ENCODE measurements around the gene KDM7A.
"Not testable (repeated sequence)": the region's sequence is repeated elsewhere in the genome, so short reads cannot be mapped to it uniquely, and the experiment has no call there.

KDM7A gene

GRCh38 chr7:140192176-140192575, 15.4 kb upstream of the KDM7A start:
- Mint-ChIP-seq H3K4me1 (ENCODE audit: low read depth) (peaks cover 31% of the 10 kb centered on the region), H3K27ac (no peak overlapping the region), H3K36me3 (ENCODE audit: low read depth) (peaks cover 8% of the 10 kb centered on the region), H3K4me3 (no peak overlapping the region), H3K27me3 (ENCODE audit: low read depth) (peaks cover 17% of the 10 kb centered on the region), H3K9me3 (peaks cover 17% of the 10 kb centered on the region)

GRCh38 chr7:140190588-140190987, 13.8 kb upstream of the KDM7A start:
- H3K4me3 Mint-ChIP-seq, result no peak overlapping the region
- peaks cover 20% of the 10 kb centered on the region for H3K4me1 Mint-ChIP-seq (ENCODE audit: low read depth)
- no peaks in the 10 kb centered on the region for H3K36me3 Mint-ChIP-seq (ENCODE audit: low read depth)
- H3K27me3 Mint-ChIP-seq (ENCODE audit: low read depth), result peaks cover 21% of the 10 kb centered on the region
- H3K27ac Mint-ChIP-seq, result no peak overlapping the region
- H3K9me3 Mint-ChIP-seq, result peaks cover 2% of the 10 kb centered on the region

DNA sequence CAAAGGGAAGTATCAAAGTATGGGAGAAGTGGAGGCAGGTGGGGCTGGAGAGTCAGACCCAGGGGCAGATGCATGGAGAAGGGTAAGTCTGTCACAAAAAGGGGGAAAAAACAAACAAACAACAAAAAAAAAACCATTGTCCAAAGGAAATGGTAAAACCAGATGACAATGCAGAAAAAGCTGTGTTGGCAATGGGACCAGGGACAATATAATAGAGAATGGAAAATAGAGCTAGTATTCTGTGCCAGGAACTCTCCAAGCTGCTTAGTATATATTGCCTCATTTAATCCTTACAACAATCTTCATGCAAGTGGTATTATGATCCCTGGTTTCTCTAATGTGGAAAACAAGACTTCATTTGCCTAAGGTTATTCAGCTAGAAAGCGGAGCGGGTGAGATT, 13.1 kb upstream of the KDM7A start:
- Mint-ChIP-seq H3K4me3 (no peak overlapping the region), H3K4me1 (ENCODE audit: low read depth) (peaks cover 17% of the 10 kb centered on the region), H3K27ac (no peak overlapping the region), H3K36me3 (ENCODE audit: low read depth) (no peaks in the 10 kb centered on the region), H3K27me3 (ENCODE audit: low read depth) (peaks cover 24% of the 10 kb centered on the region), H3K9me3 (no peaks in the 10 kb centered on the region)

- Mint-ChIP-seq H3K9me3 (peaks cover 7% of the 10 kb centered on the region), H3K27ac (no peak overlapping the region), H3K27me3 (ENCODE audit: low read depth) (peaks cover 46% of the 10 kb centered on the region), H3K4me1 (ENCODE audit: low read depth) (peaks cover 9% of the 10 kb centered on the region), H3K36me3 (ENCODE audit: low read depth) (peaks cover 7% of the 10 kb centered on the region), H3K4me3 (no peak overlapping the region)
These were observed 6.1 kb upstream of the KDM7A start for GRCh38 chr7:140182917-140183316.

DNA sequence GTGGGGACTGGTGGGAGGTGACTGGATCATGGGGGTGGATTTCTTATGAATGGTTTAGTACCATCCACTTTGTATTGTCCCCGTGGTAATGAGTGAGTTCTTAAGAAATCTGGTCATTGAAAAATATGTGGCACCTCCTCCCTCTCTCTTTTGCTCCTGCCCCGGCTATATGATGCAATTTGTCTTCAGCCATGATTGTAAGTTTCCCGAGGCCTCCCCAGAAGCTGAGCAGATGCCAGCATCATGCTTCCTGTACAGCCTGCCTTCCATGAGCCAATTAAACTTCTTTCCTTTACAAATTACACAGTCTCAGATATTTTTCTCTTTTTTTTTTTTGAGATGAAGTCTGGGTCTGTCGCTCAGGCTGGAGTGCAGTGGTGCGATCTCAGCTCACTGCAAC, 2.6 kb upstream of the KDM7A start:
- Mint-ChIP-seq H3K36me3 (ENCODE audit: low read depth) (peaks cover 14% of the 10 kb centered on the region), H3K9me3 (peaks cover 7% of the 10 kb centered on the region), H3K27me3 (ENCODE audit: low read depth) (peaks cover 39% of the 10 kb centered on the region), H3K4me1 (ENCODE audit: low read depth) (peaks cover 21% of the 10 kb centered on the region), H3K4me3 (no peak overlapping the region), H3K27ac (no peak overlapping the region)

DNA sequence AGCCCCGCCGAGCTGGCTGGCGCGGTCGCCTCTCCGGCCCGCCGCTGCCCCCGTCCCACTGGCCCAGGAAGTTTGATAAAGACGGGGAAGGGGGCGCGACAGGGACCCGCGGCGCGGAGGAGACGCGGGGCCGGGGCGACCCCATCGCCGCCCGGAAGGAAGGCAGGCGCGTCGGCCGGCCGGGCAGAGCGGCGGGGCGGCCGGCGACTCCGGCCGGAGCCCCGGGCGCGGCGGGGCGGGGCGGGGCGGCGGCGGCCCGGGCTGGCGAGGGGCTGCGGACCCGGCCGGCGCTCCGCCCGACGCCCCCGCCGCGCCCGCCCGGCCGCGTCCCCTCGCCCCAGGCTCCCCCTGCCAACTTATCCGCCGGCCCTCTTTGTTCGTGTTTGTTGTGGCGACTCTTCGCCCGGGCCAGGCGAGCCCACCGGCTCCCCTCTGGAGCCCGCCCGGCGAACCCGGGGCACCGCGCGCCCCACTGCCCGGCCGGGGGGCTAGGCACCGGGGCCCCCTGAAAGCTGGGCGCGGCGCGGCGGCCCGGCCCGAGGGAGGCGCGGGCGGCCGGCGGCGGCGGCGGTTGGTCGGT, 571 bp downstream of the KDM7A start:
- peak overlapping the region; percentile 67 for H3K27ac Mint-ChIP-seq
- peaks cover 34% of the 10 kb centered on the region for H3K4me1 Mint-ChIP-seq (ENCODE audit: low read depth)
- peaks cover 8% of the 10 kb centered on the region for H3K27me3 Mint-ChIP-seq (ENCODE audit: low read depth)
- peaks cover 19% of the 10 kb centered on the region for H3K36me3 Mint-ChIP-seq (ENCODE audit: low read depth)
- H3K9me3 Mint-ChIP-seq, result peaks cover 7% of the 10 kb centered on the region
- H3K4me3 Mint-ChIP-seq, result peak overlapping the region; percentile 75

- Mint-ChIP-seq H3K36me3 (ENCODE audit: low read depth) (peaks cover 19% of the 10 kb centered on the region), H3K4me1 (ENCODE audit: low read depth) (peaks cover 39% of the 10 kb centered on the region), H3K27me3 (ENCODE audit: low read depth) (peaks cover 8% of the 10 kb centered on the region), H3K27ac (peak overlapping the region; percentile 67), H3K4me3 (peak overlapping the region; percentile 75), H3K9me3 (peaks cover 7% of the 10 kb centered on the region)
These were observed 1.3 kb downstream of the KDM7A start for GRCh38 chr7:140175221-140176121.

GRCh38 chr7:140174217-140174616, 2.6 kb downstream of the KDM7A start:
- Mint-ChIP-seq H3K4me3 (peak overlapping the region; percentile 75), H3K27me3 (ENCODE audit: low read depth) (peaks cover 8% of the 10 kb centered on the region), H3K4me1 (ENCODE audit: low read depth) (peaks cover 44% of the 10 kb centered on the region)

GRCh38 chr7:140170375-140170774, 6.4 kb downstream of the KDM7A start:
- Mint-ChIP-seq H3K4me1 (ENCODE audit: low read depth) (peaks cover 53% of the 10 kb centered on the region), H3K27me3 (ENCODE audit: low read depth) (no peaks in the 10 kb centered on the region), H3K9me3 (no peaks in the 10 kb centered on the region), H3K27ac (no peak overlapping the region), H3K4me3 (no peak overlapping the region), H3K36me3 (ENCODE audit: low read depth) (peaks cover 8% of the 10 kb centered on the region)

More at GRCh38 chr7:140174217-140174616, 2.6 kb downstream of the KDM7A start:
- peaks cover 20% of the 10 kb centered on the region for H3K36me3 Mint-ChIP-seq (ENCODE audit: low read depth)
- peaks cover 4% of the 10 kb centered on the region for H3K9me3 Mint-ChIP-seq
- H3K27ac Mint-ChIP-seq, result no peak overlapping the region

DNA sequence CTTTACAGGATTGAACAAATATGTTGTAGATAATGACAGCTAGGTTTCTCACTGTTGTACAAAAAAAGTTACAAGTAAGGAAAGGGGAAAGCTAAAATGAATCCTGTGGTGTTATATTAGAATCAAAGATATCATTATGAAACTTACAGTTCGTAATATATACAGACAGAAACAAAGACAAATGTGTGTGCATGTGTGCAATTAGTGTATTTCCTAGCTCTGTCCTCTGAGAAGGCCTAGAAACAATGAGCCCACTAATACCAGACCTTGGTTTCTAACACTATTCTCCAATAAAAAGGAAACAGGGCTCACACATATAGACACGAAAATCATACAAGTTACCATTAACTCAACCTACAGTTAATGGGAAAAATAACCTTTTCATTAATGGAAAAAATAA, 8.0 kb downstream of the KDM7A start:
- Mint-ChIP-seq H3K27ac (no peak overlapping the region), H3K36me3 (ENCODE audit: low read depth) (peaks cover 8% of the 10 kb centered on the region), H3K4me3 (no peak overlapping the region)

DNA sequence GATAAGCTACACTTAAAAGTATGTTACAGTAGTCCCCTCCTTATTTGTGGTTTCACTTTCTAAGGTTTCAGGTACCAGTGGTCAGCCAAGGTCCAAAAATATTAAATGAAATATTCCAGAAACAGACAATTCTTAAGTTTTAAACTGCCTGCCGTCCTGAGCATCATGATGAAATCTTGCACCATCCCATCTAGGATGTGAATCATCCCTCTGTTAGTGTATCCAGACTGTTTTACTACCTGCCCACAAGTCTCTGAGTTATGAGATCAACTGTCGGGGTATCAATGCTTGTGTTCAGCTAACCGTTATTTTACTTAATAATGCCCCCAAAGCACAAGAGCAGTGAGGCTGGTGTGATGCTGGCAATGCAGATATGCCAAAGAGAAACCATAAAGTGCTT, 11.4 kb downstream of the KDM7A start:
- H3K27ac Mint-ChIP-seq, result peak overlapping the region; percentile 57
- no peaks in the 10 kb centered on the region for H3K9me3 Mint-ChIP-seq
- H3K4me3 Mint-ChIP-seq, result no peak overlapping the region
- H3K27me3 Mint-ChIP-seq (ENCODE audit: low read depth), result no peaks in the 10 kb centered on the region
- peaks cover 63% of the 10 kb centered on the region for H3K4me1 Mint-ChIP-seq (ENCODE audit: low read depth)
- H3K36me3 Mint-ChIP-seq (ENCODE audit: low read depth), result peaks cover 7% of the 10 kb centered on the region

More for the DNA sequence above, 8.0 kb downstream of the KDM7A start:
- peaks cover 61% of the 10 kb centered on the region for H3K4me1 Mint-ChIP-seq (ENCODE audit: low read depth)
- no peaks in the 10 kb centered on the region for H3K9me3 Mint-ChIP-seq
- no peaks in the 10 kb centered on the region for H3K27me3 Mint-ChIP-seq (ENCODE audit: low read depth)

GRCh38 chr7:140162081-140162480, 14.7 kb downstream of the KDM7A start:
- H3K9me3 Mint-ChIP-seq; H3K4me3 Mint-ChIP-seq; H3K27ac Mint-ChIP-seq; H3K27me3 Mint-ChIP-seq (ENCODE audit: low read depth): not testable (repeated sequence)
- peaks cover 15% of the 10 kb centered on the region for H3K36me3 Mint-ChIP-seq (ENCODE audit: low read depth)
- H3K4me1 Mint-ChIP-seq (ENCODE audit: low read depth), result peaks cover 62% of the 10 kb centered on the region

DNA sequence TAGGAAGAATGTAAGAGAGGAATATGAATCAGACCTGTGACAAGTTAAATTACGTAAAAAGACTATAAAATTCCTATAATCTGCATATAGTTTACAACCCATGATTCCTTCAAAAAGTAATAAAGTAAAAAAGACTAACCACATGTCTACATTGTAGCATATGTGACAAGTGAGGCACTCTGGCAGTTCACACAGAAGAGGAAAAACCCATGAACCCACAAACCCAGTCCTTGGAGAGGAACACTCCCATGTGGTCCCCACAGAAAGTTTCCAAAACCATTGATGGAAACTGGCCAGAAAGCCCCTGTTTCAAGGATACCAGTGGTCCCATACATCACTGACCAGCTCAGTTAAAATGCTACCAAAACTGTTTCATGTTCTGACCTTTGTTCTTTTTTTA, 15.7 kb downstream of the KDM7A start:
- H3K9me3 Mint-ChIP-seq, result no peaks in the 10 kb centered on the region
- H3K36me3 Mint-ChIP-seq (ENCODE audit: low read depth), result peaks cover 15% of the 10 kb centered on the region
- H3K4me3 Mint-ChIP-seq, result peak overlapping the region; percentile 3
- H3K27ac Mint-ChIP-seq, result peak overlapping the region; percentile 41
- H3K4me1 Mint-ChIP-seq (ENCODE audit: low read depth), result peaks cover 66% of the 10 kb centered on the region
- no peaks in the 10 kb centered on the region for H3K27me3 Mint-ChIP-seq (ENCODE audit: low read depth)

DNA sequence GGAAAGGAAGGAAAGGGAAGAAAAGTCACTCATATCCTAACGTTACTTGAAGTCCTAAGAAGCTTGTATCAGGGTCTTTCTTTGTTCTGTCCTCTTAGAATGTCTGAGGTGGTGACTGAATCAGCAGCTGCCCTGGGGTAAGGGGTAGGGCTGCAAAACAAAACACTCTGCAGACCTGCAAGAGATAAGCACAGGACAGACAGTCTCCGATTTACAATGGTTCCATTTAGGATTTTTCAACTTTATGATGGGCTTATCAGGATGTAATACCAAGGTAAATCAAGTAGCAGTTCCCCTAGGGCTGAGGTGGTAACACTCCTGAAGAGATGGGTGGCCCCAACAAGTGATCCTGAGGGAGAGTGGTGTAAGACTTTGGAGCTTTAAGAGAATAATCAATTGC, 16.5 kb downstream of the KDM7A start:
- H3K4me3 Mint-ChIP-seq, result peak overlapping the region; percentile 26
- H3K27ac Mint-ChIP-seq, result peak overlapping the region; percentile 41

DNA sequence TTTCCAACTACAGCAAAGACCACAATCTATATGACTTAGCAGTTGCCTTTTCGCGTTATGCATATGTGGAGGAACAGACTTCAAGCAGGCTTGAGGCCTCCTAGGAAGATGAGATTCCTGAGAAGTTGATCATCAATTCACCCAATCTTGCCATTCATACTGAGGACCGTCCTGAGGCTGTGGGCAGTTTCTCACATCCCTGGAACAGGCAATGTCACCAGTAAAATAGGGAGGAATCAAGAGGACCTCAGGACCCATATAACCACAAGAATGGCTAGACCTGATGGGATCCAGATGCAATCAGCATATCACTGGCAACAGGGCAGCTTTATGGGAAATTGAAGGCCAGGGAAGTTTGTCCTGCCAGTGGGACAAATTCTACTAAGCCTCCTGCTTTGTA, 17.3 kb downstream of the KDM7A start:
- Mint-ChIP-seq H3K27ac (no peak overlapping the region), H3K27me3 (ENCODE audit: low read depth) (no peaks in the 10 kb centered on the region), H3K4me3 (no peak overlapping the region), H3K4me1 (ENCODE audit: low read depth) (peaks cover 56% of the 10 kb centered on the region), H3K36me3 (ENCODE audit: low read depth) (peaks cover 21% of the 10 kb centered on the region), H3K9me3 (no peaks in the 10 kb centered on the region)

More for the DNA sequence above, 16.5 kb downstream of the KDM7A start:
- H3K9me3 Mint-ChIP-seq, result no peaks in the 10 kb centered on the region
- peaks cover 62% of the 10 kb centered on the region for H3K4me1 Mint-ChIP-seq (ENCODE audit: low read depth)
- no peaks in the 10 kb centered on the region for H3K27me3 Mint-ChIP-seq (ENCODE audit: low read depth)
- peaks cover 21% of the 10 kb centered on the region for H3K36me3 Mint-ChIP-seq (ENCODE audit: low read depth)

Data from T-helper 1 cell treated with Interleukin-12 subunit alpha and Interleukin-12 subunit beta and Interleukin-4 antibody, amounts not matched to agents 30 μg/mL and 1 μg/mL, for 36 hours (primary cell).